Bone marrow (tissue), 2 donors: ENCODE measurements around the gene AKAP1.

ENCODE experiments used
- DNase-seq, 2 donors: peaks; one replicate each; lab custom pipeline; 2025; lab: John Stamatoyannopoulos, UW

Gene AKAP1

GRCh38 chr17:57105591-57105990 is 20.5 kb downstream of the AKAP1 start:
- no peak for DNase-seq

- DNase-seq = no peak
These were observed 21.2 kb downstream of the AKAP1 start for GRCh38 chr17:57106107-57106835.

- DNase-seq = no peak
These were observed 21.9 kb downstream of the AKAP1 start for GRCh38 chr17:57106836-57107497.

GRCh38 chr17:57107498-57108101 is 22.6 kb downstream of the AKAP1 start:
- no peak for DNase-seq

GRCh38 chr17:57108671-57109392 is 23.8 kb downstream of the AKAP1 start:
- no peak for DNase-seq

- DNase-seq = no peak
These were observed 24.5 kb downstream of the AKAP1 start for GRCh38 chr17:57109393-57110151.

- DNase-seq = no peak
These were observed 25.1 kb downstream of the AKAP1 start for GRCh38 chr17:57110152-57110542.

- no peak for DNase-seq
These were observed 25.7 kb downstream of the AKAP1 start for GRCh38 chr17:57110579-57111325.

GRCh38 chr17:57111386-57111785 is 26.3 kb downstream of the AKAP1 start:
- DNase-seq = no peak

GRCh38 chr17:57113011-57113410 is 28.0 kb downstream of the AKAP1 start:
- DNase-seq = no peak

- DNase-seq = no peak
These were observed 28.6 kb downstream of the AKAP1 start for GRCh38 chr17:57113656-57114055.

- DNase-seq = peak in 1 of 2 donors; percentile 11
These were observed 29.1 kb downstream of the AKAP1 start for GRCh38 chr17:57114085-57114673.

- DNase-seq = no peak
These were observed 30.3 kb downstream of the AKAP1 start for GRCh38 chr17:57115377-57115776.

- no peak for DNase-seq
These were observed 30.9 kb downstream of the AKAP1 start for GRCh38 chr17:57115916-57116315.

GRCh38 chr17:57117798-57118197 is 32.8 kb downstream of the AKAP1 start:
- no peak for DNase-seq

GRCh38 chr17:57120814-57121213 is 35.8 kb downstream of the AKAP1 start:
- no peak for DNase-seq

GRCh38 chr17:57121308-57122042 is 36.4 kb downstream of the AKAP1 start:
- DNase-seq = peak in 1 of 2 donors; percentile 13

GRCh38 chr17:57124053-57124452 is 39.0 kb downstream of the AKAP1 start:
- no peak for DNase-seq

GRCh38 chr17:57125406-57125805 is 40.4 kb downstream of the AKAP1 start:
- no peak for DNase-seq

- DNase-seq = no peak
These were observed 40.8 kb downstream of the AKAP1 start for GRCh38 chr17:57125866-57126265.
